ENCODE results near the gene TAF5L. TPM values are rescaled to one million over a fixed set of nuclear protein-coding genes. Genes with fewer than 3 reads are reported as not detected.
"Not testable (repeated sequence)": the region's sequence is repeated elsewhere in the genome, so short reads cannot be mapped to it uniquely, and the experiment has no call there.

The TAF5L gene
- polyA plus RNA-seq, 4 donors: 15.1 to 21.3 (median 18.9) TPM

- no peak for DNase-seq (ENCODE audit: low read depth in 4 of 4, low spot score in 3 of 4)
Measured at GRCh38 chr1:229643996-229644745, 18.2 kb upstream of the TAF5L start.

GRCh38 chr1:229642970-229643369 is 17.0 kb upstream of the TAF5L start:
- DNase-seq (ENCODE audit: low read depth in 4 of 4, low spot score in 3 of 4): no peak

- DNase-seq (ENCODE audit: low read depth in 4 of 4, low spot score in 3 of 4): no peak
Measured at GRCh38 chr1:229642376-229642775, 16.5 kb upstream of the TAF5L start.

- no peak for DNase-seq (ENCODE audit: low read depth in 4 of 4, low spot score in 3 of 4)
Measured at GRCh38 chr1:229641306-229641705, 15.4 kb upstream of the TAF5L start.

- no peak for DNase-seq (ENCODE audit: low read depth in 4 of 4, low spot score in 3 of 4)
Measured at GRCh38 chr1:229640455-229640854, 14.5 kb upstream of the TAF5L start.

GRCh38 chr1:229637746-229638145 is 11.8 kb upstream of the TAF5L start:
- DNase-seq (ENCODE audit: low read depth in 4 of 4, low spot score in 3 of 4): no peak

GRCh38 chr1:229636042-229636441 is 10.1 kb upstream of the TAF5L start:
- DNase-seq (ENCODE audit: low read depth in 4 of 4, low spot score in 3 of 4): no peak

GRCh38 chr1:229631966-229632365 is 6.0 kb upstream of the TAF5L start:
- no peak for DNase-seq (ENCODE audit: low read depth in 4 of 4, low spot score in 3 of 4)

GRCh38 chr1:229631148-229631547 is 5.2 kb upstream of the TAF5L start:
- DNase-seq (ENCODE audit: low read depth in 4 of 4, low spot score in 3 of 4): no peak

- DNase-seq (ENCODE audit: low read depth in 4 of 4, low spot score in 3 of 4): no peak
Measured at GRCh38 chr1:229629261-229629660, 3.3 kb upstream of the TAF5L start.

GRCh38 chr1:229627003-229627402 is 1.1 kb upstream of the TAF5L start:
- DNase-seq (ENCODE audit: low read depth in 4 of 4, low spot score in 3 of 4): no peak

- DNase-seq (ENCODE audit: low read depth in 4 of 4, low spot score in 3 of 4): peak; percentile 1 to 19 (median 17)
Measured at GRCh38 chr1:229625071-229625914, 629 bp downstream of the TAF5L start.

GRCh38 chr1:229624521-229625070 is 1.3 kb downstream of the TAF5L start:
- DNase-seq (ENCODE audit: low read depth in 4 of 4, low spot score in 3 of 4): peak in 1 of 4 donors; percentile 0

GRCh38 chr1:229623838-229624237 is 2.1 kb downstream of the TAF5L start:
- DNase-seq (ENCODE audit: low read depth in 4 of 4, low spot score in 3 of 4): no peak

GRCh38 chr1:229623225-229623624 is 2.7 kb downstream of the TAF5L start:
- no peak for DNase-seq (ENCODE audit: low read depth in 4 of 4, low spot score in 3 of 4)

GRCh38 chr1:229622641-229623120 is 3.2 kb downstream of the TAF5L start:
- DNase-seq (ENCODE audit: low read depth in 4 of 4, low spot score in 3 of 4): not testable (repeated sequence)

GRCh38 chr1:229621663-229622062 is 4.3 kb downstream of the TAF5L start:
- no peak for DNase-seq (ENCODE audit: low read depth in 4 of 4, low spot score in 3 of 4)

- DNase-seq (ENCODE audit: low read depth in 4 of 4, low spot score in 3 of 4): no peak
Measured at GRCh38 chr1:229620876-229621275, 5.0 kb downstream of the TAF5L start.

GRCh38 chr1:229619614-229620013 is 6.3 kb downstream of the TAF5L start:
- no peak for DNase-seq (ENCODE audit: low read depth in 4 of 4, low spot score in 3 of 4)

- DNase-seq (ENCODE audit: low read depth in 4 of 4, low spot score in 3 of 4): no peak
Measured at GRCh38 chr1:229619002-229619401, 6.9 kb downstream of the TAF5L start.

GRCh38 chr1:229617351-229618100 is 8.4 kb downstream of the TAF5L start:
- no peak for DNase-seq (ENCODE audit: low read depth in 4 of 4, low spot score in 3 of 4)
